GM23248 (cell line): ENCODE measurements around the gene CCDC92.

ENCODE experiments used
- EZH2 ChIP-seq: fragments of 200-600 bp; sonication (generic); IDR thresholded peaks from 2 replicates; pipeline ENCODE4 v1.6.1; 2018; ENCODE audit warnings: antibody characterized with exemption, mild to moderate bottlenecking; ENCODE audit not compliant: insufficient read depth, poor library complexity, severe bottlenecking
- EZH2phosphoT487 ChIP-seq: fragments of 200-600 bp; sonication (generic); IDR thresholded peaks from 2 replicates; pipeline ENCODE4 v1.6.1; 2018; ENCODE audit warnings: antibody characterized with exemption, moderate library complexity, mild to moderate bottlenecking, low read depth; ENCODE audit not compliant: insufficient read depth

GRCh38 chr12:123929946-123930583, 42.6 kb downstream of the CCDC92 start:
- TF ChIP-seq EZH2phosphoT487 = no peak
- no peak for TF ChIP-seq EZH2
